NCI-H128 (cell line): ENCODE data around the gene NEU4.
"Not testable (repeated sequence)": the region's sequence is repeated elsewhere in the genome, so short reads cannot be mapped to it uniquely, and the experiment has no call there.

ENCODE experiments used
- DNase-seq: peaks from one replicate; lab custom pipeline; 2025; ENCODE audit not compliant: unreplicated experiment; lab: John Stamatoyannopoulos, UW

The NEU4 gene

DNA sequence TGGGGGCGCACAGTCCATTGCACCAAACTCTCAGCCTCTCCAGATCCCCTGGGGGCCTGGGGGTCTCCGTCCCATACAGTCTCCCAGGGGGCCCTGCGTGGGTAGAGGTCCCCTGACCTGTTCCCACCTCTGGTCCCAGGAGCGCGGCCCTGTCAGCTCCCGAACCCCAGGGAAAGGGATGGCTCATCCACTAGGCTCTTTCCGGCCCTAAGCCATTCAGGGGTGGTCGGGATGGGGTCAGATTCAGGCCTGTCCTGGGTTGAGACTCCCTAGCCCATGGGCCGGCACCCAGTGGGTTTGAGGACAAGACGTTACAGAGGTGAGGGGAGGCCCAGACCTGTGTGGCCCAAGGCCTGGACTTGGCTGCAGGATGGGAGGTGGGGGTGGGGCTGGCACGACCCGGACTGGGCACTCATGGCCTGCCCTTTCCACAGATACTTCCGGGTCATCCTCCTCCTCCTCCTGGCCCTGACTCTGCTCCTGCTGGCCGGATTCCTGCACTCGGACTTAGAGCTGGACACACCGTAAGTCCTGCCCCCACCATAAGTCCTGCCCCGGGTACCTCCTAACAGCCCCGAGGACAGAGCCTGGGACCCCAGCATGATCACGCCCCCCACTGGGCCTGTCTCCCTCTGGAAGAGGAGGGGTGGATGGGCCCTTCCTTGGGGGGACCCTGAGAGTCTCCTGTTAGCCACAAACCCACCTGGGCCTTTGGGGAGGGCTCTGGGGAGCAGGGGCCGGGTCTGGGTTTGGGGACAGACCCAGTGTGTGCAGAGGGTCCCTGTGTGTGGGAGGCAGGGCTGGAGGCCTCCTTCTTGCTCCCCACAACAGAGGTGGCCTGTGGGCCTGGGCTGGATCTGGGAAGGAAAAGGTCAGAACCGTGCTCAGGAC, 10.1 kb upstream of the NEU4 start:
- no peak for DNase-seq

DNA sequence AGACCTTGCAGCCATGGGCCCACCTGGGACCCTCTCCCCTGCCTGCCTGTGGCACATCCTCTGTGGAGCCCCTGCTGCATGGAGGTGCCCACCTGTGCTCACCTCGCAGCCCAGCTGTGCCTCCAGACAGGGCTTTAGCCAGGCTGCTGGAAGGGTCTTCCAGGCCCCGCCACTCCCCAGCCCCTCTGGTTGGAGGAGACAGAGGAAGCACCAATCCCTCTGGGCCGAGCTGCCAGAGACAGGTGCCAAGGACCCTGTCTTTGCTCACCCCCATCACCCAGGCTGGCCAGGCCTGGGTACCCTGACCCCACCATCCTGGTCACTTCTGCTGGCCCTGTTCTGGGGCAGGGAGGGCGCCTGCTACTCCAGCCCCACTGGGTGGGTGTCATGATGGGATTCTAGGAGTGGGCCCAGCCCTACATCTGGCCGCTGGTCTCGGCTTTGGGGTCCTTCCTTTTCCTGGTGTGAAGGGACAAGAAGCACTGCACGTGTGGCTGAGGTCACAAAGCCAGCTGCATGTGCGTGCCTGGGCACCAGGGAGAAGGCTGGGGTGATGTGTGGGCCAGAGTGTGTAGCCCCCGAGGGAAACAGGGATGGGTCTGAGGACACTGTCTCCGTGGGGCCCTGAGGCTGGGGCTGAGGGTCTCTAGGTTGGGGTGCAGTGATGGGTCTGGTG, 9.3 kb upstream of the NEU4 start:
- DNase-seq: no peak

DNA sequence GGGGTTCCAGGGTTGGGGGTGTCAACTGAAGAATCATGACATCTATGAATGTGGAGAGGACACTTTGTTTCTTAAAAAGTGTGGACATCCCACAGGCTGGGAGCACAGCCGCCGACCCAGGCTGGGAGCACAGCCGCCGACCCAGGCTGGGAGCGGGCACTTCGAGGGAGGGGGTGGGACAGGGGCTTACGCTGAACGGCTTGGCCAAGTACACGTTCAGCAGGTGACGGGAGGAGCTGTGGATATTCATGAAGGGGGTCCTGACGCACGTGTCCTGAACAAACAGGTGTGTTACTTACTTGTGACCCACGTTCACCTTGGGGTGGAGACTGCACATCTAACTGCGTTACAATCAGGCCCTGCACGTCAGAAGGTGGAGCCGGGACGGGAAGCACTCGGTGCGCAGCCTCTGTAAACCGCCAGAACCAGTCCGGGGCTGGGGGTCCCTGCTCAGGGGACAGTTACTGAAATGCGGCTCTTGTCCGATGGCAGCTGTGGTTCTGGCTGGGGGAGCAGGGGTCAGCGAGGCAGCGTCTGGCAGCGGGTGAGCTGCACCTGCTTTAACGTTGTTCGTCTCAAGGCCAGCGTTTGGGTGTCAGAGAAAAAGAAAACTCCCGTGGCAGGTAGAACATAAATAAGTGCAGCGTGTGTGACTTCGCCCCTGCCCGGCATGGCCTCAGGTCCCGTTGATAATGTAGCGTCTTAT, 8.6 kb upstream of the NEU4 start:
- not testable (repeated sequence) for DNase-seq

DNA sequence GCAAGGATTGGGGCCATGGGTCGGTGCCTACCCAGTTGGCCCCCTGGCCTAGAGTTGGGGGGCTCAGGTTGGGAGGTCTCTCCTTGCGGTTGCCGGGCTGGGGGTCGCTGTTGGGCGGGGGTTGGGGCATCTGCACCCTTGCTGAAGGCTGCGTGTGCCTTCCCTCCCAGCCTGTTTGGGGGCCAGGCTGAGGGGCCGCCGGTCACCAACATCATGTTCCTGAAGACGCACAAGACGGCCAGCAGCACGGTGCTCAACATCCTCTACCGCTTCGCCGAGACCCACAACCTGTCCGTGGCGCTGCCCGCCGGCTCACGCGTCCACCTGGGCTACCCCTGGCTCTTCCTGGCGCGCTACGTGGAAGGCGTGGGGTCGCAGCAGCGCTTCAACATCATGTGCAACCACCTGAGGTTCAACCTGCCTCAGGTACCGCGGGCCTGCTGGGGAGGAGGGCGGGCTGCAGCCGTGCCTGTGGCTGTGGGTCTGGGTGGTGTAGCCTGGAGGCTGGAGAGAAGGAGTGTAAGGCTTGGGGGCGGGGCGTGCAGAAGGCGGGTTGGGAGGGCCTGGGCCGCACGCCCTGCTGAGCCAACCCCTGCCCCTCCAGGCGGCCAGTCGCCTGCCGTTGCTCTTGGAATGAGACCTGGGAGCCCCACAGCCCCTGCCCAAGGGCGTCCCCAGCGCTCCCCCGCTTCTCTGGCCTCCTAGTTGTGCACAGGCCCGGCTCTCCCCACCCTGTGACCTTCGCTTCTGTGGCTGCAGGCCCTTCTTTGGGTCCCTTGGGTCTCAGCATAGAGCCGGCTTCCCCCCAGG, 7.2 kb upstream of the NEU4 start:
- DNase-seq: no peak

DNA sequence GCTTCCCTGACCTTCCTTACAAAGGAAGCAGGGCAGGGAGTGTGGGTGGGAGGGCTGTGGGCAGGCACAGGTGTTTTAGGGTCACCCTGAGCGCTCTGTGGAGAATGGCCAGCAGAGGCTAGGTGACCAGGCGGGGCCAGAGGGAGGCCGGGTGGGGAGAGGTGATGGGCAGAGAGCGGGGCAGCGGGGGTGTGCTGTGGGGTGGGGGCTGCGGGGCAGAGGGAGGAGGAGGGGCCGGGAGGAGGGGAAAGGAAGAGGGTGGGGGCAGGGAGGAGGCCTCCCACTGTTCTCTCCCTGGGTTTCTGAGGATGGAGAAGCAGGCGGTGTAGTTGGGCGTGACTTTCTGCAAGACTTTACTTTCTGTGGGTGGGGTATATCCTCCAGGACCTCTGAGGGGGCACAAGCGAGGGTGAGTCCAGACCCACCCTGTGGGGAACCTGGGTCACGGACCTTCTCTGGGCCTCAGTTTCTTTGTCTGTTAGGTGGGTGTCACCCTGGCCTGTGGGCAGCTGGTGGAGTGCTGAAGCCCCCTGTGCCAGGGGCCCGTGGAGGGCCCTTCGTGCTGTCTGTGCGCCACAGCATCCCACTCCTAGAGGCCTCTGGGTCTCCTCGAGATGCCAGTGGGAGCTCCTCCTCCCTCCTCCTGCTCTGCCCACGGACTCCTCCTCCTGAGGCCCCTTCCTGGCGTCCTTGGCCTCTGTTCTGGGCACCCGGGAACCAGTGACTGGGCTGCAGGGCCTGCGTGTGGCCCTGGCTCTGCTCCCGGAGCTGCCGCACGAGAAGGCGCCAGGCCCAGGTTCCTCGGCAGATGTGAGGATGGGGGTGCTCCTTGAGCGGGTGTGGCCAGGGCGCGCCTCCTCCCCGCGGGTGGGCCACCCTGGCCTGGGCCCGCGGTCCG, 6.3 kb upstream of the NEU4 start:
- no peak for DNase-seq

DNA sequence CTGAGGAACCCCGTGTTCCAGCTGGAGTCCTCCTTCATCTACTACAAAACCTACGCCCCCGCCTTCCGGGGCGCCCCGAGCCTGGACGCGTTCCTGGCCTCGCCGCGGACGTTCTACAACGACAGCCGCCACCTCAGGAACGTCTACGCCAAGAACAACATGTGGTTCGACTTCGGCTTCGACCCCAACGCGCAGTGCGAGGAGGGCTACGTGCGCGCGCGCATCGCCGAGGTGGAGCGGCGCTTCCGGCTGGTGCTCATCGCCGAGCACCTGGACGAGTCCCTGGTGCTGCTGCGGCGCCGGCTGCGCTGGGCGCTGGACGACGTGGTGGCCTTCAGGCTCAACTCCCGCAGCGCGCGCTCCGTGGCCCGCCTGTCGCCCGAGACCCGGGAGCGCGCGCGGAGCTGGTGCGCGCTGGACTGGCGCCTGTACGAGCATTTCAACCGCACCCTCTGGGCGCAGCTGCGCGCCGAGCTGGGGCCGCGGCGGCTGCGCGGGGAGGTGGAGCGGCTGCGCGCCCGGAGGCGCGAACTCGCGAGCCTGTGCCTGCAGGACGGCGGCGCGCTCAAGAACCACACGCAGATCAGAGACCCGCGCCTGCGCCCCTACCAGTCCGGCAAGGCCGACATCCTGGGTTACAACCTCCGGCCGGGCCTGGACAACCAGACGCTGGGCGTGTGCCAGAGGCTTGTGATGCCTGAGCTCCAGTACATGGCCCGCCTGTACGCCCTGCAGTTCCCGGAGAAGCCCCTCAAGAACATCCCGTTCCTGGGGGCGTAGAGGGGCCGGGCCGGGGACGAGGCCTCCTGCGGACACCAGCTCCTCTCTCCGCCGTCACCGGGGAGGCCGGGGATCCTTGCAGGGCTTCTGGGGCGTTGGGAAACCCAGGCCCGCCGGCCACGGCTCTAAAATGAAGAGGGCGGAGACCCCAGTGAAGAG, 5.3 kb upstream of the NEU4 start:
- DNase-seq: peak; percentile 6

DNA sequence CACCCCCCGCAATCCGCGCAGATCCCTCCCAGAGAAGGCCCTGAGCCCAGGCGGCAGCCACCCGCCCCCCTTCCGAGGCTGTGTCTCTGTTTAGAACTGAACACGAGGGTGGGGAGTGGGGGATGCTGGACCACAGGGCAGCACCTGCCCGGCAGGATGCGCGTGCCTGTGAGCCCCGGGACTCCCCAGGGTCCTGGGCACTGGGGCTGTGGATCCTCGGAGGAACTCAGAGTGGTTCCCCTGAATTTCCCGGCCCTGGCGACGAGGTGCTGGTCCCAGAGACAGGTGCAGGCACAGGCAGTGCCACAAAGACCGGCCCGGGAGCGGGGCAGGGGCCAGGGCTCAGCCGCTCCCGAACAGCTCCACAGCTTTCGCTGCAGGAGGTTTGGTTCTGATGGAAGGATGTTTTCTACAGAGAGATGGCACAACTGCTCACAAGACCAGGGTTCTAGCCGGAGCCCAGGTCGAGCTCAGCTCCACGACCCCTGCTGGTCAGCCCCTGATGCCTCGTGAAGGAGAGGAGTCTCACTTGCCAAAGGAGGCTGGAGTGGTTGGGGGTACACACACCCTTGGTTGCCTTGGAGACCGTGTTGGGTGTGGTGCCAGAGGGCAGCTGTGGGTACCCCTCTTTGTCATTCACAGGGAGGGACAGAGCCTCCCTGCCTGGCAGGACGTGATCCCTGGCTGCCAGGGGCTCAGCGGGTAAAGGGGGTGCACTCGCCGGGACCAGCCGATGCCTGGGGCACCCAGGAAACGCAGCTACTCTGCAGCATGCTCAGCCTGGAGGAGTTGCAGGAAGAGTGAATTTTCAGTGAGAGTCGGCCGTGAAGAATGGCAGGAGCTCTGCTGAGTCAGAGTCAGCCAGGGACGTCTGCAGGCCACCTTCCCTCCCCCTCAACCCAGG, 4.4 kb upstream of the NEU4 start:
- no peak for DNase-seq

DNA sequence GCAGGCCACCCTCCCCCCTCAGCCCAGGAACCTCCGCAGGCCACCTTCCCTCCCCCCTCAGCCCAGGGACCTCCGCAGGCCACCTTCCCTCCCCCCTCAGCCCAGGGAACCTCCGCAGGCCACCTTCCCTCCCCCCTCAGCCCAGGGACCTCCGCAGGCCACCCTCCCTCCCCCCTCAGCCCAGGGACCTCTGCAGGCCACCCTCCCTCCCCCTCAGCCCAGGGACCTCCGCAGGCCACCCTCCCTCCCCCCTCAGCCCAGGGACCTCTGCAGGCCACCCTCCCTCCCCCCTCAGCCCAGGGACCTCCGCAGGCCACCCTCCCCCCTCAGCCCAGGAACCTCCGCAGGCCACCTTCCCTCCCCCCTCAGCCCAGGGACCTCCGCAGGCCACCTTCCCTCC, 2.8 kb upstream of the NEU4 start:
- DNase-seq: not testable (repeated sequence)

DNA sequence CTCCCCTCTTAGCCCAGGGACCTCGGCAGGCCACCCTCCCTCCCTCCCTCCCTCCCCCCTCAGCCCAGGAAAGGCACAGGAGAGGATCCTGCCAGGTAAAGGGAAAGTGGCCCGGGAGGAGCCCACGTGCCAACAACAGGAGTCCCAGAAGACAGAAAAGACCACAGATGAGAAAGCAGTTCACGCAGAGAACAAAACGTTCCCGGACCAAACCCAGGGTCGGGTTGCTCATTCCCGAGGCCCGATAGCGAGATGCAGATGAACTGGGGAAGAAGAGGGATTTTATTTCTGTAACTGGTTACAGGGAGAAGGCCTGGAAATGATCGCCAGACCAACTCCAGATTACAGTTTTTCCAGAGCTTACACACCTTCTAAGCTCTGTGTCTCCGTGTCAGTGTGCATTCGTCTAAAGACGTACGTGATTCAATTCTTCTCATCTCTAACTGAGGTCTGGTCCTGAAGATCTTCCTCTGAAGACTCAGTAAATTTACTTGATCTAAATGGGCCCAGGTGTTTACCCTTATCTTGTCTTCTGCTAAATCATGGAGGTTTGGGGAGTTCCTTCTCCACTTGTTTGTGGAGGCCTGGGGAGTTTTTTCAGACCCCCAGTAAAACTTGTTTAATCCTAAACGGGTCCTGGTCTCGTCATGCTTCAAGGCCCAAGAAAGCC, 807 bp upstream of the NEU4 start:
- DNase-seq: no peak

DNA sequence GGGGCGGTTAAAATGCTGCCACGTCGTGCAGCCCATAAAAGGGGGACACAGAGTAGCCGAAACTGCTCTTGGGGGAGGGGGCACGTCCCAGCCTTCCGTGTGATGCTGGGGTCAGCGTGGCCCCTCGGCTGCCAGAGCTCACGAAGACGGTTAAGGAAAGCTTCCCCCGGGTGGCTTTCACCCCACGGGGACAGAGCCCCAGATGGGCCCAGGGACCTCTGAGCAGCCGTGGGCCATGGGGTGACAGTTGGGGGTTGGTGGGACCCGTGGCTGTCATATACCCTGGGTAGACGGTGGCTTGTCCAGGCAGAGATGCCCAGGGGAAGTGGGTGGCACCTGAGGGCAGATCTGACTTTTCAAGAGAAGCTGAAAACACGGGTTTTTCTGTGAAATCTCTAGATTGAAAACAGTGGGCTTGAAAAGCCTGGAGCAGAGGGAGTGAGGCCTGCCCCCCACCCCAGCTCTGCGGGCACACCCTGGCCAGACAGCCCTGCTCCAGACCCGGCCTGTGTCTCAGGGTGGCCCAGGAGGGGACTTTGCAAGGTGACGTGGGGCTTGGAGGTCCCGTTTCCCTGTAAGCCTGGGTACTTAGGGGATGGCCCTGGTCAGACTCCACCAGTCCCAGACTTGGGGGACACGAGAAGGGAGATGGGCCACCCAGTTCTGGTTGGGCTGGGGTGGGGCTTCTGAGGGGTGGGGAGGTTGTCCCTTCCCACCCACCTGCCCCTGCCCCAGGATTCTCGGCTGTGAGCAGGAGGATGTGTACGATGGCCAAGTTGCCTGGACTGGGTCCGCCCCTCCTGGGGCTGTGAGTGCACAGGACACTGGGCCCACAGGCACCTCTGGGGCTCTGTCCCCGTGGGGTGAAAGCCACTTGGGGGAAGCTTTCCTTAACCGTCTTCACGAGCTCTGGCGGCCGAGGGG, 652 bp downstream of the NEU4 start:
- no peak for DNase-seq

DNA sequence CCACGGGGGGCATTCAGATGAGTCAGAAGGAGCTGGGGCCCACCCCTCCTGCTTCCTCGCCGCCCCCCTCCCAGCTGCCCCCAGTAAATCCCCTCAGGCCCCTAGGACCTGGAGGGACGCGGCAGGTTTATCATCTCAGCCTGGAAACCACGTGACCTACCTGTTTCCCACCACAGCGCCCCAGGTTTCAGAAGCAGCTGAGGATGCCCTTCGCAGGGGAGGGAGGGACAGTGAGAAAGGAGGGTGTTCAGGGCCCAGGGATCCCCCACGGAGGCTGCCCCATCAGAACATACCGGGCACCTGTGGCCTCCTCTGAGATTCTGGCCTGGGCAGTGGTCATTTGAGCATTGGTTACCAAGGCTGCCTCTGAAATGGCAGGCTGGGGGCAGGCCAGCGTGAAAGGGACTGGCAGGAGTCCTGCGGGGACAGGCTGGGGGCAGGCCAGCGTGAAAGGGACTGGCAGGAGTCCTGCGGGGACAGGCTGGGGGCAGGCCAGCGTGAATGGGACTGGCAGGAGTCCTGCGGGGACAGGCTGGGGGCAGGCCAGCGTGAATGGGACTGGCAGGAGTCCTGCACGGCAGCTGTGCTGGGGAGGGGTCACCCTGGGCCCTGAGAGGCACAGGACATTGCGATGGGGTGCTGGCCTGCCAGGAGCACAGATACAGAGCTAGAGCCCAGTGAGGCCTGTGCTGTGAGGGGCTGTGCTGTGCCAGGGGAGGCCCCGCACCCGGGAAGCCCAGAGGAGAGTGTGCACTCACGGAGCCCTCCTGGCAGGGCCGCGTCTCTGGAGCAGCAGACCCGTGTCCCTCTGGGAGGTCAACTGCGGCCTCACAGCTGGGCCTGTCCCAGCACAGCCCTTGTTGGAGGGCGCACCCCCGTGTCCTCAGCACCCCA, 1.6 kb downstream of the NEU4 start:
- no peak for DNase-seq

DNA sequence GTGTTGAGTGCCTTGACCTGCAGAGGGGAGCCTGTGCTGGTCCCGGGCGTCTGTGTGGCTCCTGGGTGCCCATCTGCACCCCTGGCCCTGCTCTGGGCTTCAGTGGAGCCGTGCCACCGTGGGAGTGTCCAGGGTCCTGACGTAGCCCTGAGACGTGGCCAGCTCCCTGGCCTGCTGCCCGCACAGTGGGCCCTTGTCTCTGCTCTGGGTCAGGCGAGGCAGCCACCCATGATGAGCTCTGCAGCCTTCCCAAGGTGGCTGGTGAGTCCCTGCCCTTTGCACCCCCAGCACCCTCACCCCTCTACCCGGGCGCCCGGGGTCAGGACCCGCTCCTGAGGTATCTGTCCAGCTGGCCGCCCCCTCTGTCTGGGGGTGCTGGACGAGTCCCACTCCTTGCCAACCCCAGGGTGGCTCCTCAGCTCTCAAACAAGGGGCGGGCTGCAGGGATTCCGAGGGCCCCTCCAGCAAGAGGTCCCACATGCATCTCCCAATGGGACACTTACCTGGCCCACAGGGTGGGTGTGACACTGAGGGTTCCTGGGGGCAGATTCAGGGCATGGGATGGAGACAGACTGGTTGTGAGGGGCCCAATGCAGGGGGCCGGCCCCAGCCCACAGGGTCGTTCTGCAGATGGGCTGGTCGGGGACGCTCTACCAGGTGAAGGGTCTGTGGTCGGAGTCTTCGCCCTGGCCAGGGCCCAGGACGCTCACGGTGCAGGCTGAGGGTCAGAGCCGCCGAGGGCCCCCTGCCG, 2.4 kb downstream of the NEU4 start:
- DNase-seq: no peak

DNA sequence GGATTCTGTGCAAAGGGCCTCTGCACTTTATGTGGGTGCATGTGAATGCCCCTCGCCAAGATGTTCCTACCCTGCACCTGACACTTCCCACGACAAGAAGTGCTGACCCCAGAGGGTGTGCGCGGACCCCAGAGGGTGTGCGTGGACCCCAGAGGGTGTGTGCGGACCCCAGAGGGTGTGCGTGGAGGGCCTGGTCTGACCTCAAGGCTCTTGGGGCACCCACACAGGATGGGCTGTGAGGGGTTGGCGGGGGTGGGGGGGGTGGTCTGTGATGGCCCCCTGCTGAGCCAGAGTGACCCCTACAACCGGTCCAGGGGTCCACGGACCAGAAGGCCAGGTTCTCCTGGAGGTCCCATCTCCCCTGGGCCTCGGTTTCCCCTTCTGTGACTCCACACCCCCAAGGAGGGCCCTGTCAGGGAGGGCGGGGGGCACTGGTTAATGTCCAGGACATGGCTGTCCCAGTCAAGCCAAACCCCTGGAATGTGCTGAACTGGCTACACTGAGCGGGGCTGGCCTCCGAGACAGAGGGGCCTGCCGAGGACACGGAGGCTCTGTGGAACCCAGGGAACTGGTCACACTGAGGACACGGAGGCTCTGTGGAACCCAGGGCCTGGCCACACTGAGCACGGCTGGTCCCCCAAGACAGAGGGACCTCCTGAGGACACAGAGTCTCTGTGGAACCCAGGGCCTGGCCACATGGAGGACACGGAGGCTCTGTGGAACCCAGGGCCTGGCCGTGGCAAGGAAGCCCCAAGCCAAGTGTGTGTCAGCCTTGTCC, 3.1 kb downstream of the NEU4 start:
- DNase-seq: no peak
